Activated CD4-positive, alpha-beta T cell treated with anti-CD3 and anti-CD28 coated beads for 4 hours (primary cell): ENCODE data around the gene MOCS3.
A peak's percentile ranks its signal among the peaks of the same experiment; 100 is the strongest.

Experiments used
- DNase-seq, 2 donors: peaks; one replicate each; pipeline ENCODE4 v3.0.0-alpha.2; 2020

The MOCS3 gene

DNA sequence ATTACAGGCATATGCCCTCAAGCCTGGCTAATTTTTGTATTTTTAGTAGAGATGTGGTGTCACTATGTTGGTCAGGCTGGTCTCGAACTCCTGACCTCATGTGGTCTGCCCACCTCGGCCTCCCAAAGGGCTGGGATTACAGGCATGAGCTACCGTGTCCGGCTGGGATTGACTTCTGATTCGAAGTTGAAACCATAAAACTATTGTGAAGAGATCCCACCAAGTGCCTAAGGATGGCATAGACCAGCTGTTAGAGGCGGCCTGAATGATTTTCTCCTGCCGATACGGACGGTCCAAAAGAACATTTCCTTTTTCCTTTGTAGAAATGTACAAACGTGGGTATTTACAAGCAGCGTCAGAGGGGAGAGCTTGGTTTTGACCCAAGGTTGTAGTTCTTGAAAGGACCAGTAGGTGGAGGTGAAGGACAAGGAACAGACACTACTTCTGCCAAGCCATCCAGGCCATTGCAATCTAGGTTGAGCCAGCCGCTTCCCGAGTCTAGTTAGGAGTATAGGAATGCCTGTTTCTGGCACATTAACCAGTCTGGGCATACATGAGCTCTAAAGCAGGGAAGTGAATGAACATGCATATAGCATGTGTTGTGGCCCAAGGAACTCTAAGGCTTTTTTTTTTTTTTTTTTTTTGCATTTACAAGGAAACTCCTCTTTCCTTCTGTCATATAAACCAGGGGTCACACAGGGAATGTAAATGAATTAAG lies 29.0 kb downstream of the MOCS3 start:
- peak; percentile 35 to 77 for DNase-seq

GRCh38 chr20:50991076-50991475 lies 32.5 kb downstream of the MOCS3 start:
- DNase-seq: no peak

DNA sequence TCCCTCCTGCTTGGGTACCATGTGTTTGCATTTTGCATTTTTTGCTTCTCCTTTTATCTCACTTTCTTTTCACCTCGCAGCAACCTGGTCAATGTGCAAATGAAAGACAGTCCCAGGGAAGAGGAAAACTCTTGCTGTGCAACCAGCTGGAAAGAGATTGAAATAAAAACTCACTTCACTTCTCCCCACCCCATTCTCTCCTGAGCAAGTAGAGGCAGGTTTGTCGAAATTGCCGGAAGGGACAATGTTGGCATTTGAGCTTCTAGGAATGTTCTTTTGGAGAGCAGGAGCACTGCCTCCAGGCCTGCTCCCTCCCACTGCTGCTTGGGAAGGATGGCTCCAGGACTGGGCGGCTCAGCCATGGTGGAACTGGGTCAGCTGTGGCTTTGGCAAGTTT lies 33.7 kb downstream of the MOCS3 start:
- DNase-seq: no peak

DNA sequence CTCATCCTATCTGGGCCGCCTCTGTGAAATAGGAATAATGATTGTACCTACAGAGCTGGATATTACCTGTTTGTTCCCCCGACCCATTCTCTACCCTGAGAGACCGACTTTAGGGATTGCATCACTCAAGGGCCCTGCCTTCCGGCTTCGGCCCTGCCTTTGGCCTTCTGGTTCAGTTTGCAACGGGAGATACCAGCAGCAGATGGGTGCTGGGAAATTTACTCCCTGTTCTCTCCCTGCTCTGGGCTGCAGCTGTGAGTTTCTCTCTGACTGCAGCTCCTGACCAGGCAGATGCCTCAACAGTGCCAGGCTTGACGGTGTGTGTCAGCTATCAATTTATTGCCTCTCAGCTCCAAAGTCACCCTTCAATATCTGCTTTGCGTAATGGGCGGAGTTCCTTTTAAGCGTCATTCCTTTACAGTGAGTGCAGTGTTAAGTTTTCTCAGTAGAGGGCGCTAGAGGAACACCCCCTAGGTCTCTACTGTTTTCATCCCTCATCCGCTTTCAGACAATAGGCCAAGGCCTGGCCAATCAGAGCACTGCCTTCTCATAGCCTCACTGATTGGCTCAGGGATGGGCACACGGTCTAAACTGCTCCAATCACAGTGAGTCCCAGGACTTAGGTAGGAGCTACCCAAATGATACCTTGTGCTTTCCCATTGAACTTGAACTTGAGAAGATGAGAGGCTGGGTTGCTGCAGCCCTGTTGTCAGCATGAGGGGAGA lies 34.3 kb downstream of the MOCS3 start:
- no peak for DNase-seq

GRCh38 chr20:50993876-50994275 lies 35.3 kb downstream of the MOCS3 start:
- no peak for DNase-seq

DNA sequence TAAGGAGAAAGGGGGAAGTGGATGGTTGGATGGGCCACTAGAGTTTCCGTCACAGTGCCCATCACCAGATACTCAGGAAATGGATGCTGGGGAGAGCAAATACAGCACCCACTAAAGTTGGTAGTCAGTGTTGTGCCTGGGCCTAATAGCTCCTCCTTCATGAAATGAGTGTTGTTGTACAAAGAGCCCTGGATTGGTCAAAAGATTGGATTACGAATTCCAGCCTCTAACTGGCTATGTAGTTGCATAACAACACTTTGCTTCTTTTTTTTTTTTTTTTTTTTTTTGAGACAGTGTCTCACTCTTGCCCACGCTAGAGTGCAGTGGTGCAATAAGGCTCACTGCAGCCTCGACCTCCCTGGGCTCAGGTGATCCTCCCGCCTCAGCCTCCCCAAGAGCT lies 36.9 kb downstream of the MOCS3 start:
- no peak for DNase-seq

- DNase-seq: no peak
Observed at GRCh38 chr20:50996901-50997865, 38.6 kb downstream of the MOCS3 start.

DNA sequence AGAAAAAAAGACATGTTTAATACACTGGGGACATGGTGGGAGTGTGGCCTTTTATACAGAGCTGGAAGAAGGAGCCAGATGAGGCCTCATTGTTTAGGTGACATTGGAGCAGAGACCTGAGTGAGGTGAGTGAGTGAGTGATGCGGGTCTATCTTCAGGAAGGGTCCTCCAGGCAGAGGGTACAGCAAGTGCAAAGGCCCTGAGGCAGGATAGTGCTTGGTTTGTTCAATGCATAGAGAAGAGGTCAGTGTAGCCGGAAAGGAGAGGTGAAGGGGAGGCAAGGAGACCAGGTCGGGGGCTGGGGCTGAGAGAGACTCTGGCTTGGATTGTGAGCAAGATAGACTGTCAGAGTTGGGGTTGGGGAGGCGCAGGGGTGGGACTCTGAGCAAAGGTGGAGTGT lies 40.7 kb downstream of the MOCS3 start:
- no peak for DNase-seq

DNA sequence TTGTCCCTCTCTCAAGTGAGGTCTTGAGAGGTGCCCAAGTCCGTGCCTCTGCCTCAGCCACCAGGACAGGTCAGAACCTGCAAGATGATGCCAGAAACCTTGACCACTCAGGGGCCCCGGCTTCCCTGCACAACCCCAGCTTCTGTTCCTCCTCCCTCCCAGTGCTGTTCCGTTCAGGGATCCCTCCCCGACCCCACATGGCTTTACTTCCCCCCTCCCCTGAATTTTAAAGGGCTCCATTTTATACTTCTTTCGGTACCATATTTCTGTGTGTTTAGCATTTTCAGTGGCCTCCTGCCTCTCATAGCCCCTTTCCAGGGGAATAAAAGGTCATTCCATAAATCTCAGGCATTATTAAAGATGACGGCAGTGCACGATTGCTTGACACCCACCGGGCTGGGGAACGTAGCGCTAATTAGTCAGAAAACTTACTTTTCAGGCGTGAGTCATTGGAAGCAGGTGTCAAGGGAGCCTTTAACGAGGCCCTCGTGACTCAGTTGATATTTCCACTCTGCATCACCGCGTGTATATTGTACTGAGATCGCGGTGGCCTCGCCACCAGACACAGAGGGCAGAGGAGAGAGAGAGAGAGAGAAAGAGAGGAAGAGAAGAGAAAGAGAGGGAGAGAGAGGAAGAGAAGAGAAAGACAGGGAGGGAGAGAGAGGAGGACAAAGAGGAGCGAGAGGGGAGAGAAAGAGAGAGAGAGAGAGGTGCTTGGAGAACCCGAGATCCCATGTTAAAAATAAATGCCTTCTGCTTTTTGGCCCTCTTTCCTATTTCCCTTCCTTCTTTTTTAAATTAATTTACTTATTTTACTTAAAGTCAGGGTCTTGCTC lies 43.0 kb downstream of the MOCS3 start:
- no peak for DNase-seq

DNA sequence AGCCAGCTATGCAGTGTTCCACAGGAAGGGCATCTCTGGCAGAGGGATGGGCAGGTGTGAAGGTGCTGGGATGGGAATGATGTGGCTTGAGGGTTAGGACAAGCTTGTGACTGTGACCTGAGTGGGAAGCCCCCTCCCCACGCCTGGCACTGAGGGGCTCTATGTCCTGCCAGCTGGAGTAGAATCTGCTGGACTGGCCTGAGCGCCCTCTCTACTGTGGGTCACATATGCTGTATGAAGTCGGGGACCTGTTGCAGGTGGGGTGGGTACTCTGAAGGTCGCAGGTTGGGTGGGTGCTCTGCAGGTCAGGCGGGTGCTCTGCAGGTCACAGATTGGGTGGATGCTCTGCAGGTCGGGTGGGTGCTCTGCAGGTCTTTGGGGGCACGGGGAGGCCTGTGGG lies 44.0 kb downstream of the MOCS3 start:
- DNase-seq: no peak

GRCh38 chr20:51003753-51004152 lies 45.1 kb downstream of the MOCS3 start:
- no peak for DNase-seq

- DNase-seq: no peak
Observed at GRCh38 chr20:51004305-51004727, 45.7 kb downstream of the MOCS3 start.

GRCh38 chr20:51004781-51005180 lies 46.2 kb downstream of the MOCS3 start:
- DNase-seq: no peak

GRCh38 chr20:51005214-51005613 lies 46.6 kb downstream of the MOCS3 start:
- DNase-seq: no peak

- no peak for DNase-seq
Observed at GRCh38 chr20:51008718-51009117, 50.1 kb downstream of the MOCS3 start.

DNA sequence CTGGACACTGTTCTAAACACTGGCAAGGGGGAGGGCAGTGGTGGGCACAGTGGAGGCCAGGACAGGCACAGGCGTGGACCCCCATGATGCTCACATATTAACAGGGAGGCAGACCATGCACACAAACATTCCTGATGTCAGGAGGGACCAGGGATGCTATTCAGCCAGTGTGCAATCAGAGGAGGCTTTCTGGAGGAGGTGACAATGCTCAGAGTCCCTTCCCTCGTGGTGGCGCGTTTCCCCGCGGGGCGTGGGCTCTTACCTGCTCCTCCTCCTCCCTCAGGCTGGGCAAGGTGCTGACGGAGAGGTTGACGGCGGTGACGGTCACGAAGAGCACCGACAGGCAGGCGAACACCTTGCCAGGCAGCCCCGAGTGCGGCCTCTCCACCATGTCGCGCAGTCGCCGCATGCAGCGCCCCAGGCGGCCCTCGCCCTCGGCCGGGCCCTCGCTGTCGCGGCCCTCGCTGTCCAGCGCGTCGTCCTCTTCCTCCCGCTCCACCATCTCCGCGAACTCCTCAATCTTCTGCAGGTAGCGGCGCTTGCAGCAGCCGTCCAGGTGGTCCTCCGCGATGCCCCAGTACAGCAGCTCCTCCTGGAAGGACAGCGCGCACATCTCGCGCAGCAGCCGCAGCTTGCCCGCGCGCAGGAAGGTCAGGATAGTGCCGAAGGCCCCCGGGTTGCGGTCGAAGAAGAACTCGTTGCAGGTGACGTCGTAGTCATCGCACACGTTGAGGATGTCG lies 50.9 kb downstream of the MOCS3 start:
- no peak for DNase-seq

DNA sequence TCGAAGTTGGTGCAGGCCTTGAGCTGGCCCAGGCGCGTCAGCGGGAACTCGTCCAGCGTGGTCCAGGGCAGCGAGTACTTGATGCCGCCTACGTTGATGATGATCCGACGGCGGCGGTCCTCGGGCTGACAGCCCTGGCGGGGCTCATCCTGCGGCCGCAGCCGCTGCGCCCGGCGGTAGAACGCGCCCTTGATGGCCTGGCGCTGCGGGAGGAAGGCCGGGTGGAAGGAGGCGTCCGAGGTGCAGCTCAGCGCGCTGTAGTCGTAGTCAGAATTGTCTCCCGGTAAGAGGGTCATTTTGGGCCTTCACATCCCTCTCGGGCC lies 51.4 kb downstream of the MOCS3 start:
- no peak for DNase-seq

- DNase-seq: no peak
Observed at GRCh38 chr20:51010932-51011331, 52.3 kb downstream of the MOCS3 start.

- DNase-seq: no peak
Observed at GRCh38 chr20:51011479-51011878, 52.9 kb downstream of the MOCS3 start.

DNA sequence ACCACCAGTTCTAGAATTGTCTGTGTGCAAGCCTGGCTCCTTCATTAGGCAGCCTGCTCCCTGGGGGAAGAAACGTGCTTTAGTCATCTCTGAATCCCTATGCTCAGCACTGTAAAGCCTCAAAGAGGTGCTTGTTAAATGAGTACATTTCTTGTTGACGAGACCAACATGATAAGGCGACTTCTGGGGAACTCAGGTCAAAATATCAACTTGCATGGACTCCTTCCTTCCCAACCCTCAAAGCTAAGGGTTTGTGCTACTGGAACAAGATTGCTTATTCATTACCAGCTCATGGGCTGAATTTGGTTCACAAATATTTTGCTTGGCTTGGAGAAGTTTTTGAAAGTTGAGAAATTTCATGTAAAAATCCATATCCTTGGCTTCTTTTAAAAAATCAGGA lies 53.7 kb downstream of the MOCS3 start:
- no peak for DNase-seq
